HG02852 (cell line): ENCODE measurements around the gene RNPEPL1.

Source experiments
- ATAC-seq: cut with Tn5 transposase; IDR thresholded peaks from one replicate; pipeline ENCODE4 v1.9.1; 2021; ENCODE audit warnings: mild to moderate bottlenecking, moderate library complexity; ENCODE audit not compliant: unreplicated experiment

Gene RNPEPL1

GRCh38 chr2:240623531-240624010 is 55.3 kb downstream of the RNPEPL1 start:
- no peak for ATAC-seq

DNA sequence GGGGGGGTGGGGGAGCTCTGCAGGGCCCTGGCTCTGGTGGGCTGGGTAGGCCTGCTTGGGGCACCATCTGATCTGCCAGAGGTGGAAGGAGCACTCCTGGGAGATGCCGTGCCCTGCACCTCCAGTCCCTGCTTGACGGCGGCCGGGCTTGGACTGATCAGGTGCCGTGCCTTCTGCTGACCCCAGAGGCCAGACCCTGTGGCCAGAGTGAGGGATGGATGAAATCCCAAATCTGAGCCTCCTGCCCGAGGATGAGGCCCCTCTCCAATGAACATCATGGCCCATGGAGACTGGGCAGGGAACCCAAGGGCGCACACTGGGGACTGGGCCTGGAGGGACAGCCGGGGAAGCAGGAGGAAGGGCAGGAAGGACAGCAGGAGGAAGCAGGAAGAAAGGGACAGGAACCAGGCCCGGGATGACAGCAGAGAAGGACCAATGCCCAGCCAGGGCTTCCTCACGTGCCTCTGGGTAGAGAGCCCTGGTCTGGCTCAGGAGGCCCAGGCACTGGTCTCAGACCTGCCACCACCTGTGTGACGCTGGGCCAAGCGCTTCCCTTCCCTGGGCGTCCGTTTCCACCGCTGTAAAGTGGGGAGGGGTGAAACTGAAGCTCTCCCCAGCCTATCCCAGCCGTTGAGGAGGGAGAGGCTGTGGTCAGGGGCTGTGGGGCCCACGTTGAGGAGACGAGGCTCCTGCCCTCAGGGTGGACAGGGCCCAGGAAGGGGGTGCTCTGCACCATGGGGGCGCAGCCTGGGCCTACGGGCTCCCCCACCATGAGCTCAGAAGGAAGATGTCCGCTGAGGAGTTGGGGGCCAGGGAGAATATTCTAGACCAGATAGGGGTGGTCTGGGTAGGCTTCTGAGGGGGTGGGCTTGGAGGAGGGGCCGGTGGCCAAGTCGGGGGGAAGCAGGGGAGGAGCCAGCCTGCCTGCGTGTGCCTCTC is 56.0 kb downstream of the RNPEPL1 start:
- ATAC-seq: no peak

- no peak for ATAC-seq
Observed at GRCh38 chr2:240624950-240625621, 56.8 kb downstream of the RNPEPL1 start, which contains the start of gene GPR35. Gene GPR35 (plus strand): TSS chr2:240625480. CDS start chr2:240629953, 4,473 bp downstream.

- no peak for ATAC-seq
Observed at GRCh38 chr2:240626531-240627300, 58.4 kb downstream of the RNPEPL1 start.

DNA sequence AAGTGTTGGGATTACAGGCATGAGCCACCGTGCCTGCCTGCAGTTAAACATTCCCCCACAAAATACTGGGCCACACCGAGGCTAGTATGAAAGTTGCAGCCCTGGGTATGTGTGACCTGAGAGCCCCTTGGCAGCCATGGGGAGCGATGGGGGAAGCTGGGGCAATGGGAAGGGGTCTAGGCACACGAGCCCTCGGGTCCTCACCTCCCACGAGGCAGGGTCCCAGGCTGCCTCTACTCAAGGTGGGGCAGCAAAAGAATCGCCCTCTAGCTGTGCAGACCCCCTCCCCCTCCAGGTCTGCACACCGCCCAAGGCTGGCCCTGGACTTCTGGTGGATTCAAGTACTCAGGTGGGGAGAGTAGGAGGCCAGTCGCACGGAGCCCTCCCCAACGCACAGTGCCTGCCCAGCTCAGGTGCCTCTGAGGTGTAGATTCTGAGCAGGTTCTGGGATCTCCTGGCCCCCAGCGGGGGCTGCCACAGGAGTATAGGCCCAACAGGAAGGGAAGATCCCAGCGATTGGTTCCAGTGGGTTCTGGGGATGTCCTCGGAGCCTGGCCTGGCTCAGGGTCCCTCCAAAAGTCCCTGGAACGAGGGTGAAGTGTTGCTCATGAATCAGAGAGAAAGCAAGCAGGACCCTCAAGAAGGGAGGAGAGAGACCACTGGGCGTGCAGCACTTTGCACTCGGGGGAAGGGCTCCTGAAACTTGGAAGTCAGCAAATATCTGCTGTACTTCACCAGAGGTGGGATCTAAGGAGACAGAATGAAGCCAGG is 59.6 kb downstream of the RNPEPL1 start:
- no peak for ATAC-seq

DNA sequence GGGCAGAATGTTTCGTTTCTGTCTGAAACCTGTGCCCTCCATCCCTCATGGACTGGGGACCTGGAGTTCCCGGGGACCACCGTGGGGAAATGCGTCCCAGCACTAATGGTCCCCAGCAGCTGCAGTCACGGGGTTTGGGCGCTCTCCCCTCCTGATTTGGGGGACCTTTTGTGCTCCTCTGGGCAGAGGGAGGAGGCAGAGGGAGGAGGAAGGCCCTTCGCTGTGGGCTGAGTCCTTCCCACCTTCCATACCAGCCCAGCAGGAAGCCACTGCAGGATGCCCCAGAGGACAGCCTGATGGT is 60.2 kb downstream of the RNPEPL1 start:
- no peak for ATAC-seq

DNA sequence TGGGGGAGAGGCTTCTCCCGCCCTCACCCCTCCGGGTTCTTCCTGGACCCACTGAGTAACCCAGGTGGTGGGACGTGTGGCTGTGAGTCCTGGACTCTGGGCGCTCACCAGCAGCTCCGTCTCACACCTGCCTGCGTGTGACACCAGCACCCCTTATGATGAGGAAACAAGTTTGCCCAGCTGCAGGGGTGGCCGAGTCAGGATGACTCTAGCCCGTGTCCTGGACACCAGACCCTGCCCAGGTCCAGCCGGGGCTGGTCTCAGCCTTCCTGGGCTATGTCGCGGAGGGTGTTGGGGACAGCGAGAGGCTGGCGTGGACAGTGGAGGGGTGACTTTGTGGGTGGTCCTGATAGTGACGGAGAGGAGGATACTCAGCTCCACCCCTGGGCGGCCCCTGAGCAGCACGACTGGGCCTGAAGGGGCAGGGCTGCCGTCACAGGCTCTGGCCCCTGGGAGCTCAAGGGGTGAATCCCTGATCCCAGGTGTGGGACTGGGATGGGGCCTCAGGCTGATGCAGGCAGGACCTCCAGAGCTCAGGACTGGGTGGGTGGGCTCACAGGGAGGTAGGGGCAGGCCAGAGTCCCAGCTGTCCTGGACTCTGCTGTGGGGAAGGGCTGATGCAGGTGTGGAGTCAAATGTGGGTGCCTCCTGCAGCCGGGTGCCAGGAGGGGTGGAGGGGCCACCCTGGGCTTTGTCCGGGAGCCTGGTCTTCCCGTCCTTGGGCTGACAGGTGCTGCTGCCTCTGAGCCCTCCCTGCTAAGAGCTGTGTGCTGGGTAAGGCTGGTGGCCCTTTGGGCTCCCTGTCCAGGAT is 60.7 kb downstream of the RNPEPL1 start:
- ATAC-seq: no peak

DNA sequence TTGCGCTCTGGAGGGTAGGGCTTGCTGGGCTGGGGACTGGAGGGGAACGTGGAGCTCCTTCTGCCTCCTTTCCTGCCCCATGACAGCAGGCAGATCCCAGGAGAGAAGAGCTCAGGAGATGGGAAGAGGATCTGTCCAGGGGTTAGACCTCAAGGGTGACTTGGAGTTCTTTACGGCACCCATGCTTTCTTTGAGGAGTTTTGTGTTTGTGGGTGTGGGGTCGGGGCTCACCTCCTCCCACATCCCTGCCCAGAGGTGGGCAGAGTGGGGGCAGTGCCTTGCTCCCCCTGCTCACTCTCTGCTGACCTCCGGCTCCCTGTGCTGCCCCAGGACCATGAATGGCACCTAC is 61.3 kb downstream of the RNPEPL1 start:
- no peak for ATAC-seq

DNA sequence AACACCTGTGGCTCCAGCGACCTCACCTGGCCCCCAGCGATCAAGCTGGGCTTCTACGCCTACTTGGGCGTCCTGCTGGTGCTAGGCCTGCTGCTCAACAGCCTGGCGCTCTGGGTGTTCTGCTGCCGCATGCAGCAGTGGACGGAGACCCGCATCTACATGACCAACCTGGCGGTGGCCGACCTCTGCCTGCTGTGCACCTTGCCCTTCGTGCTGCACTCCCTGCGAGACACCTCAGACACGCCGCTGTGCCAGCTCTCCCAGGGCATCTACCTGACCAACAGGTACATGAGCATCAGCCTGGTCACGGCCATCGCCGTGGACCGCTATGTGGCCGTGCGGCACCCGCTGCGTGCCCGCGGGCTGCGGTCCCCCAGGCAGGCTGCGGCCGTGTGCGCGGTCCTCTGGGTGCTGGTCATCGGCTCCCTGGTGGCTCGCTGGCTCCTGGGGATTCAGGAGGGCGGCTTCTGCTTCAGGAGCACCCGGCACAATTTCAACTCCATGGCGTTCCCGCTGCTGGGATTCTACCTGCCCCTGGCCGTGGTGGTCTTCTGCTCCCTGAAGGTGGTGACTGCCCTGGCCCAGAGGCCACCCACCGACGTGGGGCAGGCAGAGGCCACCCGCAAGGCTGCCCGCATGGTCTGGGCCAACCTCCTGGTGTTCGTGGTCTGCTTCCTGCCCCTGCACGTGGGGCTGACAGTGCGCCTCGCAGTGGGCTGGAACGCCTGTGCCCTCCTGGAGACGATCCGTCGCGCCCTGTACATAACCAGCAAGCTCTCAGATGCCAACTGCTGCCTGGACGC is 61.9 kb downstream of the RNPEPL1 start:
- no peak for ATAC-seq
